ENCODE results near the gene FRMD3. TPM values are rescaled to one million over a fixed set of nuclear protein-coding genes. Genes with fewer than 3 reads are reported as not detected.

Gene FRMD3
- total and polyA plus RNA-seq, 7 donors = 5.9 to 27.4 (median 8.3) TPM

- WGBS, 2 donors = 44 to 80% methylated on average over 2 of the region's 2 CpGs
- TF ChIP-seq EP300 (IDR thresholded peaks at IDR 0.05) (no peak), POLR2A (IDR thresholded peaks at IDR 0.05) (no peak), POLR2AphosphoS5 (IDR thresholded peaks at IDR 0.05) (no peak), CTCF (IDR thresholded peaks at IDR 0.05) (no peak)
- H3K36me3 ChIP-seq = no peaks in the 10 kb centered on the region
- no peak overlapping the region for H3K27ac ChIP-seq
- no peak for DNase-seq
- H3K27me3 ChIP-seq = peaks cover 3 to 15% (median 8%) of the 10 kb centered on the region in 3 donors
- H3K4me1 ChIP-seq = peaks cover 0 to 14% (median 5%) of the 10 kb centered on the region in 4 donors
- no peaks in the 10 kb centered on the region for H3K9me3 ChIP-seq
- intact Hi-C loops (cut with DNase I) = no loop called here
- H3K4me3 ChIP-seq = no peak overlapping the region
Observed at GRCh38 chr9:83533296-83533695, 4.9 kb downstream of the FRMD3 start.

- Histone ChIP-seq H3K9me3 (no peaks in the 10 kb centered on the region), H3K36me3 (no peaks in the 10 kb centered on the region), H3K4me1 (no peaks in the 10 kb centered on the region), H3K27me3 (no peaks in the 10 kb centered on the region), H3K4me3 (no peak overlapping the region), H3K27ac (no peak overlapping the region)
- 76 to 79% methylated on average over 3 of the region's 3 CpGs for WGBS, 2 donors
- TF ChIP-seq POLR2AphosphoS5 (IDR thresholded peaks at IDR 0.05) (no peak), EP300 (IDR thresholded peaks at IDR 0.05) (no peak), POLR2A (IDR thresholded peaks at IDR 0.05) (no peak), CTCF (IDR thresholded peaks at IDR 0.05) (no peak)
- no peak for DNase-seq
- intact Hi-C loops (cut with DNase I) = no loop called here
Observed at GRCh38 chr9:83526901-83527300, 11.3 kb downstream of the FRMD3 start.

GRCh38 chr9:83526211-83526610, 12.0 kb downstream of the FRMD3 start:
- Histone ChIP-seq H3K4me3 (no peak overlapping the region), H3K4me1 (no peaks in the 10 kb centered on the region), H3K27ac (no peak overlapping the region), H3K27me3 (no peaks in the 10 kb centered on the region), H3K9me3 (no peaks in the 10 kb centered on the region), H3K36me3 (no peaks in the 10 kb centered on the region)
- intact Hi-C loops (cut with DNase I) = no loop called here
- WGBS, 2 donors = 95 to 97% methylated on average over 2 of the region's 2 CpGs
- no peak for DNase-seq
- TF ChIP-seq CTCF (IDR thresholded peaks at IDR 0.05) = no peak
- TF ChIP-seq EP300 (IDR thresholded peaks at IDR 0.05) = no peak
- TF ChIP-seq POLR2AphosphoS5 (IDR thresholded peaks at IDR 0.05) = no peak
- TF ChIP-seq POLR2A (IDR thresholded peaks at IDR 0.05) = no peak

GRCh38 chr9:83523684-83524083, 14.5 kb downstream of the FRMD3 start:
- Histone ChIP-seq H3K9me3 (no peaks in the 10 kb centered on the region), H3K27me3 (no peaks in the 10 kb centered on the region), H3K4me1 (no peaks in the 10 kb centered on the region), H3K27ac (no peak overlapping the region), H3K36me3 (no peaks in the 10 kb centered on the region), H3K4me3 (no peak overlapping the region)
- no peak for TF ChIP-seq EP300 (IDR thresholded peaks at IDR 0.05)
- no peak for TF ChIP-seq CTCF (IDR thresholded peaks at IDR 0.05)
- no peak for TF ChIP-seq POLR2AphosphoS5 (IDR thresholded peaks at IDR 0.05)
- TF ChIP-seq POLR2A (IDR thresholded peaks at IDR 0.05) = no peak
- no peak for DNase-seq
- intact Hi-C loops (cut with DNase I) = no loop called here

GRCh38 chr9:83521411-83521810, 16.8 kb downstream of the FRMD3 start:
- DNase-seq = no peak
- no peaks in the 10 kb centered on the region for H3K9me3 ChIP-seq
- H3K27me3 ChIP-seq = no peaks in the 10 kb centered on the region
- no peaks in the 10 kb centered on the region for H3K36me3 ChIP-seq
- H3K4me1 ChIP-seq = no peaks in the 10 kb centered on the region
- TF ChIP-seq EP300 (IDR thresholded peaks at IDR 0.05) (no peak), POLR2A (IDR thresholded peaks at IDR 0.05) (no peak), POLR2AphosphoS5 (IDR thresholded peaks at IDR 0.05) (no peak), CTCF (IDR thresholded peaks at IDR 0.05) (no peak)
- intact Hi-C loops (cut with DNase I) = no loop called here
- H3K27ac ChIP-seq = no peak overlapping the region
- 78 to 87% methylated on average over 4 of the region's 4 CpGs for WGBS, 2 donors
- H3K4me3 ChIP-seq = no peak overlapping the region
